HG03457 (cell line): ENCODE data around the gene SAMD8.
"Not testable (repeated sequence)": the region's sequence is repeated elsewhere in the genome, so short reads cannot be mapped to it uniquely, and the experiment has no call there.

Experiments
- ATAC-seq: cut with Tn5 transposase; IDR thresholded peaks from one replicate; pipeline ENCODE4 v1.9.1; 2021; ENCODE audit warnings: moderate number of reproducible peaks; ENCODE audit not compliant: unreplicated experiment

The SAMD8 gene

DNA sequence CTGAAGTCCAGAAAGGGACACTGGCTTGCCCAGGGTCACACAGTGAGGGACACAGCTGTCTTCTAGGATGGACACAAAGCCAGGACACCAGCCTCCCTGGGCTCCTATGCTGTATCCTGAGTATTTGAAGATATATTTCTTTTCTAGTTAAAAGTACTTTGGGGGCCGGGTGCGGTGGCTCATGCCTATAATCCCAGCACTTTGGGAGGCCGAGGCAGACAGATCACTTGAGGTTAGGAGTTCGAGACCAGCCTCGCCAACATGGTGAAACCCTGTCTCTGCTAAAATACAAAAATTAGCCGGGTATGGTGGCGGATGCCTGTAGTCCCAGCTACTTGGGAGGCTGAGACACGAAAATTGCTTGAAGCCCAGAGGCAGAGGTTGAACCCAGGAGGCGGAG lies 4.6 kb upstream of the SAMD8 start:
- not testable (repeated sequence) for ATAC-seq

DNA sequence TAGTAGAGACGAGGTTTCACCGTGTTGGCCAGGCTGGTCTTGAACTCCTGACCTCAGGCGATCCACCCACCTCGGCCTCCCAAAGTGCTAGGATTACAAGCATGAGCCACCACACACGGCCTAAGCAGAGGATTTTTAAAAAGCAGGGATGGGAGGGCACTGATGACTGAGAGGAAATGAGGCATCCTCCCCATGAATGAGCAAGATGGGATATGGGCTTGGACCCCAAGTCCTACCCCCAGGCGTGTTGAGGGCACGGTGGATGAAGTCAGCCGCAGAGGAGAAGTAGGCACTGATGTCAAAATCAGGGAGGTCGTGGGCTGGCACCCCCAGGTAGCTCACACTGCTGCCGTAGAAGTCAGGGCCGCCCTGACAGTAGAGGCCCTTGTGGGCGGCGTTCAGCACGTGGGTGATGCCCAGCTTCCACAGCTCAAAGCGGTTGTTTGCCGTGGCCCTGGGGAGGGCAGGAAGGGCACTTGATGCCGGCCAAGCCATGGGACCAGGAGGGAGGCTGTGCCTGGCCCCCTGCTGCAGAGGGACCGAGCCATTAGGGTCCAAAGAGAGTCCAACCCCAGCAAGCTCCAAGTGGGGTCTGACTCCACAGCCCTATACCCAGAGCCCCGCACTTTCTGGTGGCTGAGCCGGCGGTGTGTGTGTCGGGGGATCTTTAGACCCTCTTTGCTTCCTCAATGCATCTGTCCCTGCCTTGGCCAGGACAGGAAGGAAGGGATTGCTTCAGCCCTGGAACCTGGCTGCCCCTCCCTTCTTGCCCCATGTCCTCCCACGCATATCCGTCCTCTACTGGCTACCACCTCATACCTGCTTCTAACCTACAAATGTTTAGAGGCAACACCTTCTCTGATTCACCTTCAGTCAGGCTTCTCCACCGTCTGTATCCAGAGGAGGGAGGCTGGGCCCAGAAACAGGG lies 3.4 kb upstream of the SAMD8 start:
- no peak for ATAC-seq

DNA sequence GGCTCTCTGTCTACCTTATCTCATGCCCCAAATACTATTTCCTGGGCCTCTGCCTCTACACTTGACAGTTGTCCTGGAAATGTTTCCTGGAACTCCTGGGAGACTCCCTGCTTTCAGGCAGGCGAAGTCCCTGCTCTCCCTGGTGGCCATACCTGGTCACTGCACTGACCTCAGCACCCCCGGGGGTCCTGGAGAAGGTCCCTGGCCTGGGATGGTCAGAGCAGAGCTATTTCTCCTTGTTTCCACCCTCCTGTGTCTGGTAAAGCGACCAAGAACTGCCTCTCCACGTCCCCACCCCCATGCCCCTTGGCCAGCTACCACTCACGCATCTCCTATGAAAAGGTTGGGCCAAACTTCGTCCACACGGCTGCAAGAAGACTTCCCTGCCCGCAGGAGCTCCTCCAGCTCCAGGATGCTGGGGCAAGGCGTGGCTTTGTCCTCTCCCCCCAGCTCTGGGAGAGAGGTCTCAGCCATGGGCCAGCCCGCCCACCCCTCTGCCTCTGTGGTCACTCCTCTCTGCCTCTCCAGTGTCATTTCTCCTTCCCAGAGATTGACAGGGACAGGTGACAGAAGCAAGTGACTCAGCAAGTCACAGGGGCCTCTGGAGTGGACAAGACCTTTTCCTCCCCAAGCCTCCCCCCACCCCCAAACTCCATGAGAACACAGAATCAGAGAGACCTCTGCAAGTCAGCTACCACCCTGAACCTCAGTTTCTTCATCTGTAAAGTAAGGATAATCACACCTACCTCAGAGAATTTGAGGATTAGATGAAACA lies 2.6 kb upstream of the SAMD8 start:
- no peak for ATAC-seq

DNA sequence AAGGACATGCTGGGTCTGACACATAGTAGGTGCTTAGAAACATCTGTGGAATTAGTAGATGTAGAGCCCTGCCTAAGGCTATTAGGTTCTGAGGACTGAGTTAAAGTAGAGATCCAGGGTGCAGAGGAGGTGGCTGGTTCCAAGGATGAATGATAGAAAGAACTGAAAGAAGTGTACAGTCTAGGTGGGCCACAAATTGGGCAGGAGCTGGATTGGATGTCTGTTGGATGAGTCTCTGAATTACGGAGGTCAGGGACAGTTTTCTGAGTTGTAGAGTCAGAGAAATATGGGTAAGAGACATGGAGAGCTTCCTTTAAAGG lies 2.0 kb upstream of the SAMD8 start:
- no peak for ATAC-seq

DNA sequence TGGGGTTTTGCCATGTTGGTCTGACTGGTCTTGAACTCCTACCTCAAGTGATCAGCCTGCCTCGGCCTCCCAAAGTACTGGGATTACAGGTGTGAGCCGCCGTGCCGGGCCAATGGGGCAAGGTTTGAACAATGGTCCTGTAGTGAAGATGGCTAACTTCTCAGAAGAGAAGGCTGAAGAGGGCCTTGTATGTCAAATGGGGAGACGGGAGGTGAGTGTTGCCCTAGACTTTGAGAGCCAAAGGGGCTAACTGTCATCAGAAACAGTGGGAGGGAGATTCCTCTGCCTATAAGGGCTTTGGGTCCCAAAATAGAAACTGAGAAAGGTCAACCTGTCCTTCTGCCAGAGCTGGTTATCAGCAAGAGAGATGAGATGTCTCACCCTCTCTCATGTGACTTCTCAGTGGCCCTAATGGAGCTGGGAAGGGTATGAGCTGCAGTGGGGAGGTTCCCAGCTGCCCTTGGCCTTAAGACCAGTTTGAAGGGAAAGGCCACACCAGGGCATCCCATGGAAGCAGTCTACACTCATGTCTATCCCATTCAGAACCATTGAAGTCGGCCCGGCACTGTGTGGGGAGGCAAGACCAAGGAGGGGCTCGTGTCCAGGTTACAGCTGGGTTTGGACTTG lies 1.3 kb upstream of the SAMD8 start:
- ATAC-seq = no peak

DNA sequence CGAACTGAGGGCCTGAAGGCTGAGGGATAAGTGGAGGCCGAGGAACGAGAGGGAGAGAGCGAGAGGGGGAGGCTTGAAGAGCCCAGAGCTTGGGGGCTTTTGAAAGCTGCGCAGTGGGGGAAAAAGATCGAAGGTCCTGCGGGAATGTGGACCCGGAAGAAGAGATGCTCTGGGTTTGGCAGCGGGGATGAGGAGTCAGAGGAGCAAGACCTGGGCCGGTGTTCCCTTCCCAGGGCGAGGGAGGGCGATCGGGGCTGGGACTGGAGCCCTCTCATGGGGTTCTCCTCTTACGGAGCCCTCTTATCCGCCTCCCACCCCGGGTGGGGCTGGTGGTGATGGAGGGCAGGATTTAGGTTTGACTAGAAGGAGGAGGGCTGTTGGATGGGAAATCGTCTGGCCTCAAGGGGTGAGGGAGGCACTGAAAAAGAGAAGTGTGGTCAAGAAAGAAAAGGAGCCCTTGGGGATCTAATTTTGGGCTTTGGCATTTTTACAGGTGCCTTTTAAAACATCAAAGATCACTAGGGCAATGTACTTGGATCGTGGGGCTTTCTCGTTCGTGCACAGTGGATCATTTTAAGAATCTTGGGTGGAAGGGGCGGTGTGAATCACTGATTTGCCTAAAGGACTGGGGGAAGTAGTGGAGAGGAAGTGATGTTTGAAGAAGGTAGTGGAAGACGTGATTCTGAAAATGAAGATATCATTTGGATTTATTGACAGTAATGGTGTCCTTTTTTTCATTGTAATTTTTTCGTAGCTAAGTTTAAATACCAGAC lies 637 bp downstream of the SAMD8 start:
- peak; percentile 15 for ATAC-seq

DNA sequence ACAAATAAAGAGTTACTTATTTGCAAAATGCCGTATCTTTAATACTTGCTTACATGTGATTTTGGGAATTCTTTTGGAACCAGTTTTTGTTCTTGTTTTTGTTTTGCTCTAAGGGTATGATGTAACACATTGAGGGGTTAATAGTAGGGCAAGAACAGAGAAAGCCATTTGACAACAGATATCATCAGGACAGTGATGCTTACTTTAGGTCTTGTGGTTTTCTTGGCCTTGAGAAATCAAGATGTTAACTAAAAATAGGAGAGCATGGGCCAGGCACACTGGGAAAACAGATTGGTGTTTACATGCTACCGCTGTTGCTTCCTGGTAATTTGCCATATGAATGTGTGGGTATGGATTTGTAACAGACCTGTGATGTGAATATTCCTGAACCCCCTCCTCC lies 3.7 kb downstream of the SAMD8 start:
- no peak for ATAC-seq

DNA sequence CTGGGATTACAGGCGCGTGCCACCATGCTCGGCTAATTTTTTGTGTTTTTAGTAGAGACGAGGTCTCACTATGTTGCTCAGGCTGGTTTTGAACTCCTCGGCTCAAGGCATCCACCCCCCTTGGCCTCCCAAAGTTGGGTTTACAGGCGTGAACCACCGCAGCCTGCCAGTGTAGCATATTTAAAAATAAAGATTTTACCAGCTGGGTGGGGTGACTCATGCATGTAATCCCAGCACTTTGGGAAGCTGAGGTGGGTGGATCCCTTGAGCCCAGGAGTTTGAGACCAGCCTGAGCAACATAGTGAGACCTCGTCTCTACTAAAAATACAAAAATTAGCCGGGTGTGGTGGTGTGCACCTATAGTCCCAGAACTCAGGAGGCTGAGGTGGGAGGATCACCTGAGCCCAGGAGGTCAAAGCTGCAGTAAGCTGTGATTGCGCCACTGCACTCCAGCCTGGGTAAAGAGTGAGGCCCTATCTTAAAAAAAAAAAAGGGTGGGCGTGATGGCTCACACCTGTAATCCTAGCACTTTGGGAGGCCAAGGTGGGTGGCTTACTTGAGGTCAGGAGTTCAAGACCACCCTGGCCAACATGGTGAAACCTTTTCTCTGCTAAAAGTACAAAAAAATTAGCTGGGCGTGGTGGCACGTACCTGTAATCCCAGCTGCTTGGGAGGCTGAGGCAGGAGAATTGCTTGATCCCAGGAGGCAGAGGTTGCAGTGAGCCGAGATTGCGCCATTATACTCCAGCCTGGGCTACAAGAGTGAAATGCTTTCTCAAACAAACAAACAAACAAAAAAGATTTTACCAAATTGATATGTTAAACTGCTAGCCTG lies 5.7 kb downstream of the SAMD8 start:
- ATAC-seq = not testable (repeated sequence)

DNA sequence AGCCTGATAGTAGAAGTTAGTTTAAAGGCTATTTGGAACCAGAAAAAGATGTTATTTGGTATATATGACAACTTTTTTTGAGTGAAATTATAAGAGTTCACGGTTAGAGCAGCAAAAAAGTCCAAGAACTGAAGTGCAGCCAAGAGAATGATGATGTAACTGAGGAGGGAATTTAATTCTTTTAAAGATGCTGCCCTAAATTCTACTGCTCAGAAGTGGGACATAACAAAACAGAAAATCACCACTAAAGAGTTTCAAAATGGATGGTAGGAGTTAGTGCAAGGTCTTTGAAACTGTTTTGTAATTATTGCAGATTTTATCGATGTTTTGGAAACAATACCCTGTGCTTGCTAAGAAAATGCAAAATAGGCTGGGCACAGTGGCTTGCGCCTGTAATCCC lies 6.5 kb downstream of the SAMD8 start:
- no peak for ATAC-seq

DNA sequence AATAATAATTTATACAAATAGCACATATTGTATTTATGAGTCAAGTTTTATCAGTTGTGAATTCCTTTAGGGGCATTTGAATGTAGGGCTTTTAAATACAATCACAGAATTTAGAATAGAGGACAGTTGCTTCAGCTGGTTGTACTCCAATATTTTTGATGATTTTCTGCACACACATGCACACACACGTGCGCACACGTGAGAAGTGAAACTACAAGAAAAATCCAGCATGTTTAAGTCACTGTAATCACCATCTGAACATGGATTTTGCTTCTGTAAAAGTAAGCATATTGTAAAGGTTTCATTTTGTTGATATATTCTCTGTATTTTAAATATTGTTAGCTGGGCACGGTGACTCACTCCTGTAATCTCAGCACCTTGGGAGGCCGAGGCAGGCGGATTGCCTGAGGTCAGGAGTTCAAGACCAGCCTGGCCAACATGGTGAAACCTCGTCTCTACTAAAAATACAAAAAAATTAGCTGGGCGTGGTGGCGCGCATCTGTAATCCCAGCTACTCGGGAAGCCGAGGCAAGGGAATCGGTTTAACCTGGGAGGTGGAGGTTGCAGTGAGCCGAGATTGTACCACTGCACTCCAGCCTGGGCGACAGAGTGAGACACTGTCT lies 8.1 kb downstream of the SAMD8 start:
- ATAC-seq = not testable (repeated sequence)

DNA sequence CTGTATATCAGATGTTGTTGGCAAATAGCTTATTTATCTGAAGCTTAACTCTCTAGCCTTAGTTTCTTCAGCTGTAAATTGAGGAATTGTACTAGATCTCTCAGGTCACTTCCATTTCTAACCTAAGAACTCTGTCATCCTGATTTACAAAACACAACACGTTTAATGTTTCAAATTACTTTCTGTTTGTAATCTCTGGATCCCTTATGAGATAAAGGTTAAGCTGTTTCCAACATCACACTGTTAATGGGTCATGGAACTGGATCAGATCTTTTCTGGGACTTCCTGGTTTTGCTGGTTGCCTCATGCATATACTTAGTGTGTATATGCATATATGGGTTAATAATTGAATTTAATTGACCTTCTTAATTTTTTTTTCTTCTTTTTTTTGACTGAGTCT lies 9.9 kb downstream of the SAMD8 start:
- ATAC-seq = no peak

DNA sequence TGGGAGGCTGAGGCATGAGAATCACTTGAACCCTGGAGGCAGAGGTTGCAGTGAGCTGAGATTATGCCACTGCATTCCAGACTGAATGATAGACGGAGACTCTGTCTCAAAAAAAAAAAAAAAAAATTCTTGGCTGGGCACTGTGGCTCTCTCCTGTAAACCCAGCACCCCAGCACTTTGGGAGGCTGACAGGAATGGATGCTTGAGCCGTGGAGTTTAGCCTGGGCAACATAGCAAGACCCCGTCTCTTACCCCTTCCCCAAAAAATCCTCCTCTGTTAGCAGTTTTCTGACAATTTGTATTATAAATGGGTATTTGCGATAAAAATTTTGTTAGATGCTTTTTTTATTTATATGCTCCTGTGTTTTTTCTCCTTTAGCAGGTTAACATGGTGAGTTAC lies 11.0 kb downstream of the SAMD8 start:
- ATAC-seq = no peak

DNA sequence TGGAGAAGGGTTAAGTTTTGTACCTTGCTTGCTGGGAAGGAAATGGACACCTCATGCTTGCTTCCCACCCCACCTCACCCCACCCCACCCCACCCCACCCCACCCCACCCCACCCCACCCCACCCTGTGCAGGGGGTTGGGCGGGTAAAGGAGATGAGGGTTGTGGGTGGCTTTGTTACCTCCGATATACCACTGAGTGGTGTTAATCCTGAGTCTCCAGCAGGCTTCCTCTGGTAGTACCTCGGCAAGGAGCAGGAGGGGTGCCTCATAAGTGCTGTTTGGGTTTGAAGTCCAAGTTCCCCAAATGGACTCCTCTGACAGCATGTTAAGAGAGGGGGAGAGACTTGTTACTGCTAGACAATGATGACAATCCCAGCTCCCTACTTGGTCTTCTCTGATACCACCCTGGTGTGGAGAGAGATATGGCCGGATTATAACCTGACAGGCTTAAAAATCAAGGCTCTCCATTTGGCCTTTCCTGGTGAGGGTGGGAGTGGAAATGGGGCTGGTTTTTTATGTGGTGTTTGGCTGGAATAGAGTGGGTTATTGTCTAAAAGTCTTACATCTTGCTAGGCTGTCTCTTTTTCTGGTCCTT lies 11.7 kb downstream of the SAMD8 start:
- ATAC-seq = no peak

DNA sequence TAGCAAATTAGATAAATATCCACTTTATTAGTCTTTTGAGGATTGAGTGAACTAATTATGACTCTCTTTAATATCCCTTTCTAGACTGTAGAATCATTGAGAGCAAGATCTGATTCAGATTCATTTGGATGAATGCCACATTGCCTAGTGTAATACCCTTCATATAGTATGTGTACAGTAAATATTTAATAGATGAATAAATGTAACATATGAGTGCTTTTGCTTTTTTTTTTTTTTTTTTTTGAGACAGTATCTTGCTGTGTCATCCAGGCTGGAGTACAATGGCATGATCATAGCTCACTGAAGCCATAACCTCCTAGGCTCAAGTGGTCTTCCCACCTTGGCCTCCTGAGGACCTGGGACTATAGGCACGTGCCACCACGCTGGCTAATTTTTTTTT lies 14.8 kb downstream of the SAMD8 start:
- ATAC-seq = no peak

DNA sequence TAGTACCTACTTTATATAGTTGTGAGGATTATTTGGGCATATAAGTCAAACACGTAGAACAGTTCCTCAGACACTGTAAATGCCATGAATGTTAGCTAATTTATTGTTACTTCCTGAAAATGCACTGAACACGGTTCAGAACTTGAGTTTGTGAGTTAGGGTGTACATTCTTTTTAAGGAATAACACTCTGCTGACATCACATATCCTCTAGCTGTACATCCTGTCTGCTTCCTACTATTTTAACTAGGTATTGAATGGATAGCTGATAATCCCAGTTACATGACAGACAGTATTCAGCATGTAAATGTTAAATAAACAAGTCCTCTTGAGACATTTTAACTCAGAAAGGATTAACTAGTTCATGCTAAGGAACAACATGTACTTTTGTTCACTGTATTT lies 16.0 kb downstream of the SAMD8 start:
- no peak for ATAC-seq

DNA sequence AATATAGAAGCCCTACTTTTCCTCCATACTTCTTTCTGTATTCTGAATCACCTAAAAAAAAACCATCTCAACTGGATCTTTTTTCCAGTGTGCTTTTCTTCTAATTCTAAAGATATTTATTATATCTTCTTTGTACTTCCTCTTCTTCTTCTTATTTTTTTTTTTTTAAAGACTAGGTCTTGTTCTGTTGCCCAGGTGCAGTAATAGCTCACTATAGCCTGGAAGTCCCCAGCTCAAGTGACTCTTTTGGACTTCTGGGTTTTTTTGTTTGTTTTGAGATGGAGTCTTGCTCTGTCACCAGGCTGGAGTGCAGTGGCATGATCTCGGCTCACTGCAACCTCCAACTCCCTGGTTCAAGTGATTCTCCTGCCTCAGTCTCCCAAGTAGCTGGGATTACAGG lies 17.5 kb downstream of the SAMD8 start:
- not testable (repeated sequence) for ATAC-seq

DNA sequence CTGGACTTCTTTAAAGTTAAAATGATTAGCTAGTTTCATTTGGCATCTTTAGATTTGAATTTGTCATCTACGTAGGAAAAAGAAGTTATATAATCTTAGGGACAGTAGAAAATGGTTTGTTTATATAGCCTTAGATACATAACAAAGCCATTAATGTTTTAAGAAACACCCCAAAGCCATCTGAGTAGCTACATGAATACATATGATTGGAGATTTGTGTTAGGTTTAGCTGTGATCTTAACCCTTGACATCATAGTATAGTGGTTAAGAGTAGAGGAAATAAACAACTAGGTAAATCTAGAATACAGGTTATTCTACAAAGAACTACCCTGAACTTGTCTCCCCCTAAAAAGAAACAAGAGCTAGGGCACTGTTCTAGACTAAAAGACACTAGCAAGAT lies 18.1 kb downstream of the SAMD8 start:
- no peak for ATAC-seq

DNA sequence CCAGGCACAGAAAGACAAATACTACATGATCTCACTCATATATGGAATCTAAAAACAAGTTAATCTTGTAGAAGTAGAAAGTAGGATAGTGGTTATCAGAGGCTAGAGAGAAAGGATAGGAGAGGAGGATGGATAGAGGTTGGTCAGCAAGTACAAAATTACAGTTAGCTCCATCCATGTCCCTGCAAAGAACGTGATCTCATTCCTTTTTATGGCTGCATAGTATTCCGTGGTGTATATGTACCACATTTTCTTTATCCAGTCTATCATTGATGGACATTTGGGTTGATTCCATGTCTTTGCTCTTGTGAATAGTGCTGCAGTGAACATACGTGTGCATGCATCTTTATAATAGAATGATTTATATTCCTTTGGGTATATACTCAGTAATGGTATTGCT lies 22.2 kb downstream of the SAMD8 start:
- not testable (repeated sequence) for ATAC-seq

DNA sequence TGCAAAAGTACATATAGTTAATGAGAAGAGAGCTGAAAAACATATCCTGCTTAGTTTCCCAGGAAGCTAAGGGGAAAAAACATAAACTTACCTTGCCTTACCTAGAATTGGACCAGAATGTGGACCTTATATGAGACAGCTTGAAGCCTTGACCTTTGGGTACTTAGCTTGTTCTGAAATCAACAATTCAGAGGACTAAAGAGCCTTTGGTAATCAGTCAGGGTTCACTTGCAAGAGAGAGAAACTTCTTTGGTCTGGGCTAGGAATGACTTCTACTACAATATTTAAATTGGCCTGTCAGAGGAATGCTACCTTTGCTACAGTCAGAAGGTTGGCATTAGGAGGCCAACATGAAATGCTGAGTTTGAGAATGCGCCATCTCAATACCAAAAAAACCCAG lies 24.9 kb downstream of the SAMD8 start:
- ATAC-seq = no peak
